ENCODE measurements around the gene BCAN. TPM values are rescaled to one million over a fixed set of nuclear protein-coding genes. Genes with fewer than 3 reads are reported as not detected.

Gene BCAN
- total RNA-seq, 1 donor from 2014 or later = 2.0 TPM

DNA sequence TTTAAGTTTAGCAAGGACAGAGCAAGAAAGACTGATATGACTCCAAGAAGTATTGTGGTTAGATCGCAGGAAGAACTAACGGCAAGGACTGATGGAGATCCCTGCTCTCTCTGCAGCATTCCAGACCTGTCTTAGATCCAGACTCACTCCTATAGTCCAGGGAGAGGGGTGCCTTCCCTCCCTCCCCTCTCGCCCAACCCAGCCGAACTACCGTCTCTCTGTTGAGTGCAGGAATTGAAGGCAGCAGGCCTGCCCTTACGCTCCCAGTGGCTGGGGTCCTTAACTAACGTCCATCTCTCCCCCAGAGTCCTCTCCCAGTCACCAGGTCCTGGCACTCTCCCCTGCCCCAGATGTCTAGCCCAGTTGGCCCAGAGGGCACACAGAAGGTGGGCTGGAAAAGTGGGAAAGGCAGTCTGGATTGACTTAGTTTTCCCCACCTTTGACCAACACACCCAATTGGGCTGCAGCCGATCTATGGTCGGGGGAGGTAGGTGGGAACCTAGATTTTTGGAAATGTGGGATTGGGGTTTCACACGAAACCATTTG lies 62.3 kb downstream of the BCAN start:
- H3K36me3 ChIP-seq = no peaks in the 10 kb centered on the region
- TF ChIP-seq POLR2AphosphoS5 (IDR thresholded peaks at IDR 0.05; ENCODE audit: insufficient read depth in 1 of 2, low read depth in 1 of 2) (no peak), POLR2A (IDR thresholded peaks at IDR 0.05) (no peak), CTCF (IDR thresholded peaks at IDR 0.05) (no peak)
- peaks cover 65% of the 10 kb centered on the region for H3K4me1 ChIP-seq
- no peaks in the 10 kb centered on the region for H3K9me3 ChIP-seq
- no peak for DNase-seq (ENCODE audit: extremely low spot score in 2 of 2)
- intact Hi-C loops (cut with DNase I) = loop anchor here (2.0 kb wide), 1 partner anchor 23 kb away; no protein-coding TSS in a partner anchor
- peak overlapping the region; percentile 51 to 60 for H3K4me3 ChIP-seq
- peak overlapping the region; percentile 95 for H3K27ac ChIP-seq
- H3K27me3 ChIP-seq = no peaks in the 10 kb centered on the region

GRCh38 chr1:156704930-156705320 lies 63.0 kb downstream of the BCAN start:
- Histone ChIP-seq H3K27ac (peak overlapping the region; percentile 95), H3K4me1 (peaks cover 72% of the 10 kb centered on the region), H3K36me3 (no peaks in the 10 kb centered on the region), H3K27me3 (no peaks in the 10 kb centered on the region), H3K9me3 (no peaks in the 10 kb centered on the region), H3K4me3 (peak overlapping the region; percentile 51 to 60)
- TF ChIP-seq CTCF (IDR thresholded peaks at IDR 0.05) = no peak
- TF ChIP-seq POLR2AphosphoS5 (IDR thresholded peaks at IDR 0.05; ENCODE audit: insufficient read depth in 1 of 2, low read depth in 1 of 2) = peak in 1 of 2 donors; percentile 78
- no peak for TF ChIP-seq POLR2A (IDR thresholded peaks at IDR 0.05)
- no peak for DNase-seq (ENCODE audit: extremely low spot score in 2 of 2)
- intact Hi-C loops (cut with DNase I) = loop anchor here (2.0 kb wide), 1 partner anchor 22 kb away; no protein-coding TSS in a partner anchor

DNA sequence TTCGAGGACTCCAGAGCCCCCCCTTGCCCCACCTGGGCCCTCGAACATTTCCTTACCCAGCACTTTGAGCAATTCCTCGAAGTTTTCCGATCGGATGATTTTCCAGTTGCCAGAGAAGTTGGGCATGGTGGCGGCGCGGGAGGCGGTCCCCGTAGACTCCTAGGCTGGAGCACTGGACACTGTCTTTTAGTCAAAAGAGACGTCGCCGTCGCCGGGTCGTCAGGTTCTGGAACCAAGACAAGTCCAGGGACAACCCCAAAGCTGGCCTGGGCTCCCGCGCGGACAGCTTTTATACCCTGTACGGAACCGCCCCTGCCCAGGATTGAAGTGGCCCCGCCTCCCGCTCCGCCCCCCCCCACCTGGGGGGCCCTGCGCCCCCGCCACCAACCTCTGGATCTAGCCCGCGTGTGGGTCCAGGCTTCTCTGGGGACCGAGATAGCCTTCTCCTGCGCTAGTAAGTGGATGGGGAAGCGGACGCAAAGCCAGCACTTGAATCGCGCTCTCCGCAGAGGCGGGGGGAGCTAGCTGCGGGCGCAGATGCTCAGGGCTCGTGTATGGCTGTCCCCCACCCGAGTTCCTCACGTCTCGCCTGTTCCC lies 63.5 kb downstream of the BCAN start, which contains the start of gene CRABP2:
Gene CRABP2 (minus strand): TSS at position 263 of the 597 bp plus-strand sequence. CDS start 137 bp downstream, at position 126.
- H3K27me3 ChIP-seq = no peaks in the 10 kb centered on the region
- H3K9me3 ChIP-seq = no peaks in the 10 kb centered on the region
- peaks cover 77% of the 10 kb centered on the region for H3K4me1 ChIP-seq
- TF ChIP-seq POLR2A (IDR thresholded peaks at IDR 0.05) = peak in 1 of 2 donors; percentile 7
- no peak for TF ChIP-seq CTCF (IDR thresholded peaks at IDR 0.05)
- peak in 1 of 2 donors; percentile 67 for TF ChIP-seq POLR2AphosphoS5 (IDR thresholded peaks at IDR 0.05; ENCODE audit: insufficient read depth in 1 of 2, low read depth in 1 of 2)
- no peaks in the 10 kb centered on the region for H3K36me3 ChIP-seq
- H3K4me3 ChIP-seq = peak within 1 kb of the TSS; percentile 51 to 60
- H3K27ac ChIP-seq = peak within 1 kb of the TSS; percentile 95
- no peak for DNase-seq (ENCODE audit: extremely low spot score in 2 of 2)
- intact Hi-C loops (cut with DNase I) = loop anchor here (2.0 kb wide), 1 partner anchor 21 kb away; no protein-coding TSS in a partner anchor

DNA sequence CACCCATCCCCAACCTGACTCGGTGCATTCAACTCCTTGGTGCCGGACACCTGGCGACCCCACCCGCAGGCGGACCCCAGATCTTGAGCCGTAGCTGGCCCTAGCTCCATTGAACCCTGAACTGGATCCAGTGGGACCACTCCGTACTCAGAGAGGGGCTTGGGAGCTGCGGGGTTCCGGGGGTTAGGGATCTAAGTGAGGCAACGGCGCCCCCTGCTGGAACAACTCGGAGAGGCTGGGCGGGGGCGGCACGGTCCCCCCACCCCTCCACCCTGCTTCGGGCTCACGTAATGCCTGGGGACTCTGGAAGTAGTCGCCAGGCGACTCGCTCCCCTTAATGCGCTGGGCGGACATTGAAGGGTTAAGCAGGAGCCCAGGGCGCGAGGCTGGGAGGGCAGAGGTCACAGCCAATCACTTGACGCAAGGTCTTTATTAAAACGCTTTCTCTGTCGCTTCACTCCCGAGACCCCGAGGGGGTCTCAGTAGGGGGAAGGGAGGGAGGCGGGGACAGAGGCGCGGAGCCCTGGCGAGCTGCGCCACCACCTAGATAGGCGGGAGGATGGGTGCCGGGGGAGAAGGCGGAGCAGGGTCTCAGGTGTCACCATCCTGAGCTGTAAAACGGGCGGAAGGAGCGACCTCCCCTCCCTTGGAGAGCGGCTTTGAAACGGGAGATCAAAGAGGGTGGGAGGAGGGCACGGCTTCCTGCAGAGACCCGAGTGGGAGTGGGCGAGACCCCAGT lies 64.2 kb downstream of the BCAN start:
- H3K4me3 ChIP-seq = peak overlapping the region; percentile 51 to 60
- TF ChIP-seq POLR2A (IDR thresholded peaks at IDR 0.05) = no peak
- peak in 1 of 2 donors; percentile 55 for TF ChIP-seq POLR2AphosphoS5 (IDR thresholded peaks at IDR 0.05; ENCODE audit: insufficient read depth in 1 of 2, low read depth in 1 of 2)
- TF ChIP-seq CTCF (IDR thresholded peaks at IDR 0.05) = peak; percentile 31 to 77 (median 70)
- H3K4me1 ChIP-seq = peaks cover 84% of the 10 kb centered on the region
- intact Hi-C loops (cut with DNase I) = loop anchor here (2.0 kb wide), 1 partner anchor 21 kb away; no protein-coding TSS in a partner anchor
- no peak for DNase-seq (ENCODE audit: extremely low spot score in 2 of 2)
- H3K36me3 ChIP-seq = no peaks in the 10 kb centered on the region
- no peaks in the 10 kb centered on the region for H3K9me3 ChIP-seq
- no peaks in the 10 kb centered on the region for H3K27me3 ChIP-seq
- H3K27ac ChIP-seq = peak overlapping the region; percentile 95
